ENCODE data around the gene SERPINE2.
A peak's percentile ranks its signal among the peaks of the same experiment; 100 is the strongest.
"Not testable (repeated sequence)": the region's sequence is repeated elsewhere in the genome, so short reads cannot be mapped to it uniquely, and the experiment has no call there.

Gene SERPINE2

DNA sequence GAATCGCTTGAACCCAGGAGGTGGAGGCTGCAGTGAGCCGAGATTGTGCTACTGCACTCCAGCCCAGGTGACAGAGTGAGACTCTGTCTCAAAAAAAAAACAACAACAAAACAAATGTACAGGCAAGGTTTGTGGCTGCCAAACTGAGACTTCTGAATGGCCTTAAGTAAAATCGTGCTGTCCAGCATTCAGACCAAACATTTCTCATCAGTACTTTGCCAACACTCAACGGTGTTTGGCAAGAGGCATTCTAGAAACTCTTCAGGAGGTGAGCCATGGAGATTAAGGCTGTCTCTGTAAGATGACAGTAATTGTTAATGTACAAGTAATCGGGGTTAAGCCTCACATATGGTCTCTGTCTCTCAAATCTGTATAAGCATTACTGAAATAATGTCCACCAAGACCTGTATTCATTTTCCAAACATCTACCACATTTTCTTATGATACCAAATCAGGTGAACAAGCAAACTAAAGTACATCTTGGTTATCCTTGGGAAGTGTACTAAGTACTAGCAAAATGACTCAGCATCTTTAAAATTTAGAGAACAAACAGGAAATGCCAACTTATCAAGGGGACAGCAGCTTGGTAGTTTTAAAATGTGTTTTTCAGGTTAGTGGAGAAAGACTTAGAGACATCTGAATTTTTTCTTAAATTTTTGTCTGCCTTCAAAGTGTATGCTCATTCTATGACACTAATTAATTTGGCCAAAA is 29.3 kb downstream of the SERPINE2 start:
- no peak for DNase-seq

GRCh38 chr2:224008702-224009261 is 30.3 kb downstream of the SERPINE2 start:
- no peak for DNase-seq

- DNase-seq = no peak
Measured at GRCh38 chr2:224004105-224004695, 34.9 kb downstream of the SERPINE2 start.

DNA sequence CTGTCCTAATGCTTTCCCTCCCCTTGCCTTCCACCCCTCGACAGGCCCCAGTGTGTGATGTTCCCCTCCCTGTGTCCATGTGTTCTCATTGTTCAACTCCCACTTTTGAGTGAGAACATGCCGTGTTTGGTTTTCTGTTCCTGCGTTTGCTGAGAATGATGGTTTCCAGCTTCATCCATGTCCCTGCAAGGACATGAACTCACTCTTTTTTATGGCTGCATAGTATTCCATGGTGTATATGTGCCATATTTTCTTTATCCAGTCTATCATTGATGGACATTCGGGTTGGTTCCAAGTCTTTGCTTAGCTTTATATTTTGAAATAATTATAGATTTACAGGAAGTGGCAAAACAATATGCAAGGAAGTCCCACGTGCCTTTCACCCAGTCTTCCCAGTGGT is 38.4 kb downstream of the SERPINE2 start:
- not testable (repeated sequence) for DNase-seq

DNA sequence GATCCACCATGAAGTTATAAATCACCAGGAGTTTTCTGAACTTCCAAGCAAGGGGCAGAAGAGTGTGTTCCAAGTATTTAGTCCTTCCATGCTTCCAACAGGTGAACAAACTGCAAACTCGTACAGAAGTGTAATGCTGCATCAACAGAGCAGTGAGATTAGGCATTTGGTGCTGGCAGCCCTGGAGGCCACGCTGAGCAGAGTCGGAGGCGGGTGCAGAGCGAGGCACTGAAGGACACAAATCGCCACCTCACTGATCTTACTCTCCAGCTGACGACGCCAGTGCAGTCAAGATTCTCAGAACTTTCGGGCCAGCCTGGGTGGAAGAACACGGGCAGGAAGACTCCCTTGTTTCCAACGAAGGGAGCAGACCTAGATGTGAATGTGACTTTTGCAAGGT is 39.2 kb downstream of the SERPINE2 start:
- no peak for DNase-seq

DNA sequence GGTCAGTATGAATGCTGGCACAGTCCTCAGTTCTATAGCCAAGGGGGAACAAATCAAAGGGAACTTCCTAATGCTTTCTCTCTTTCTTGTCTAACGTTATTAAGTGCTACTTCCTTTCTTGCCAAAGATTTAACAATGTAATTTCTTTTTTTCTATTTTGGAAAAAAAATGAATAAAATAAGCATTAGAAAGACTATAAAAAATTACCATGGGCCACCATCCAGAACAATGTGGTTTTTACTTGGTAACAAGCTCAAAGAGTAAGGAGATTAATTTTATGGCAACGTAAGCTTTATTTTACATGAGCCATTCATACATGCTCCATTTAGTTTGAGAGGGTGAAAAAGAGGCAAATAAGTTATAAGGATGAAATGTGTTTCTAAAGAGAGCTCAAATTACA is 40.1 kb downstream of the SERPINE2 start:
- no peak for DNase-seq

DNA sequence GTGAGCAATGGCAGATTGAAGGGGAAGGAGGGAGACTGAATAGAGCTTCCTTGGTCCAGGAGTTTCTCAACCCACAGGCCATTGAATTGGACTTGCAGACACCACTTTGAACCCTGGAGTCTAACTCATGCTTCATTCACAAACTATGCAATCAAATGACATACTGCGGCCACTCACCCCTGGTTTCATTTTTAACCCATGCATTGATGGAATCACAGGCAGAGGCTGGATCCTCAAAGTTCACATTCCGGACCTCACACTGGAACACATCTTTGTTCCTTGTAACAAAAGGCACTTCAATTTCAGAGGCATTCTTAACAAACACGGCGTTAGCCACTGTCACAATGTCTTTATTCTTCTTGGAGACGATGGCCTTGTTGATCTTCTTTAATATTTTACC is 41.1 kb downstream of the SERPINE2 start:
- DNase-seq = no peak

DNA sequence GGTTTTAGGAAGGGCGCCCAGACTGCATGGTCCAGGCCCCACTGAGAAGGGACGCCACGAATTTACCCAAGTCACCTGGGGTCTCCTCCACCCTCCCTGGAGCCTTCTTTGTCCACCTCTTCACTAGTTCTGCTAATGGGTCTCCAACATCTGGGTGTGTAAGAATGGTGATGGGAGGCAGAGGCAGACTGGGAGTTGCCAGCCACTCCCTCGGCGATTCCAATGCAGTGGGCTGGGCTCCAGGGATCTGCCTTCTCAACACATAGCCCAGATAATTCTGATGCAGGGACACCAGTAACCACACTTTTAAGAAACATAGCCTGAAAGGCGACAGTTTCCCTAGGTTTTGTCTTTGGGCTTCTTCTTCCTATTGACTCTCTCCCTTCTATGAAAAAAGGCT is 42.7 kb downstream of the SERPINE2 start:
- no peak for DNase-seq

DNA sequence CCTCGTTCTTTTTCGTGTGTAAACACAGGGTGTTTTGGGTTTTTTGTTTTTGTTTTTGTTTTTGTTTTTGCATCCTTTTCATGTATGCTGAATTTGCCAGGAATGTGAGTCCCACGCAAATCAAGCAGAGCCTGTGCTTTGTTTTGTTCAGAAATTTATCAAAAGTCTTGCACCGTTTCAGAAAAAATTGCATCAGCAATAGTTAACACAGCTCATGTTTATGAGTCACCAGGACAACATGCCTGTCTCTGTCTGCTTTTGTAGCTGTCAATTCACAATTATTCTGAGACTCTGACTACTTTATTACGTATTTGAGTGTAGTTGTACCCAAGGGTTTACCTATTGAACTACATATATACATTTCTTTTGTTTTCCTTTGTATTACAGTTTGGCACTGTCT is 43.5 kb downstream of the SERPINE2 start:
- no peak for DNase-seq

- no peak for DNase-seq
Measured at GRCh38 chr2:223994562-223995162, 44.4 kb downstream of the SERPINE2 start.

- peak; percentile 47 for DNase-seq
Measured at GRCh38 chr2:223993634-223994232, 45.4 kb downstream of the SERPINE2 start.

- no peak for DNase-seq
Measured at GRCh38 chr2:223991611-223992010, 47.5 kb downstream of the SERPINE2 start.

DNA sequence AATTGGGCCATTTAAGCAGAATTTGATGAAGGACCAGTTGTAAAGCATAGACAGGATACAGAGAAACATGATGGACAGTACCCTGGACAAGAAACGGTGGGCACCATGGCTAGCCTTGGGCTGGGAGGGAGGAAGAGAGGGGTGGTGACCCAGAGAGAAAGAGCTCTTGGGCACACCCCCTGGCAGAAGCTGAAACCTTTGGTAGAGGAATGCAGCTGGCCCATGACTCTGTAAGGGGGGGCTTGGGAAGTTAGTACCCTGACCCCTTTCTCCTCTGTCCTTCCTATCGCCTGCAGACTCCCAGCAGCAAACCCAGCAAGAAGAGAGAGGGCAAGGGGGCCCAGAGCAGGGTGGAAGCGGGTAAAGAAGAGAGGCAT is 49.2 kb downstream of the SERPINE2 start:
- no peak for DNase-seq

- DNase-seq = no peak
Measured at GRCh38 chr2:223989206-223989855, 49.8 kb downstream of the SERPINE2 start.

DNA sequence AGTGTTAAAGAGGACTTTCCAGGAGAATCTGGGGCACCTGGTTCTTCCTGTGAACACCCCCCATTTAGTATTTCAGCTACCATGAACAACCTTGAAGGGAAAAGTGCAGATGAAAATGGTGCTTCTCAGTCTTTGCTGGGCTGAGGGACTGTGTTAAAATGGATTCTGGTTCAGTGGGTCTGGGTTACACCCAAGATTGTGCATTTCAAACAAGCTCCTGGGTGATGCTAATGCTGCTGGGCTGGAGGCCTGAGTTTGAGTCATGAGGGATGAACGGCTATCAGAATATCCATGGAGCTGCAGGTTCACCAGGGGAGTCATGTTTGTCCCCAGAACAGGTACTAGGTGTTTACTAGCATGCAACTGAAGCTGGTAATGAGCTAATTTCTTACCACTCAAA is 57.8 kb downstream of the SERPINE2 start:
- no peak for DNase-seq

GRCh38 chr2:223980803-223981202 is 58.3 kb downstream of the SERPINE2 start:
- no peak for DNase-seq

DNA sequence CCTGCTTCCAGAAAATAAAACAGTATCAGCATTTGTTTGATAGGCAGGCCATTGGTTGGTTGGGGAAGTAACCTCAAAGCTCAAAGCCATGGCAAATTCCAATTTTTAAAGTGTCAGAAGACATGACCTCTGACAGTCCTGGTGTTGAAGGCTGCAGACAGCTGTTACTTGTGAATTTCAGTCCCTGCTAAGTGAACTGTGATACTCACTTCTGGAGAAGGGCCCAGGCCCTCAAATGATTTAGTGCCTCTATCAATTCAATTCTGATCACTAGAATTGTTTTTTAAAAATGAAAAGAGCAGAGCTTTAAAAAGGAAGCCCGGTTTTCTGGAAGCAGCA is 58.7 kb downstream of the SERPINE2 start:
- no peak for DNase-seq

GRCh38 chr2:223979730-223980396 is 59.2 kb downstream of the SERPINE2 start:
- DNase-seq = no peak

DNA sequence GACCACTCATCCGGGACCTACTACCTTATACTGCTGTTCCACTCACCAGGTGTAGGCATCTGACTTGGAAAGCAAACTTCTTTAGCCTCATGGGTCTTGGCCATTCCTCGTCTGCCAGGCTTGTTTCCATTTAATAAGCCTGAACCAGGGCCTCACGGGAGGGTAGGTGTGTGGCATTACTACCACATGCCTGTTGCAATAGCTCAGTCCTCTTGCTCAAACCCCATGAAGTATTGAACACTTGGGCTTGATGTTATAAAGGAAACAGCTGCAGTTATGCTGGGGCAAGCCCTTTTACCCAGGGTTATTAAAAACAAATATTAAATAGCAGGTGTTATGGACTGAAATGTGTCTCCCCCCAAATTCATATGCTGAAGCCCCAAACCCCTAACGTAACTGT is 60.6 kb downstream of the SERPINE2 start:
- no peak for DNase-seq

DNA sequence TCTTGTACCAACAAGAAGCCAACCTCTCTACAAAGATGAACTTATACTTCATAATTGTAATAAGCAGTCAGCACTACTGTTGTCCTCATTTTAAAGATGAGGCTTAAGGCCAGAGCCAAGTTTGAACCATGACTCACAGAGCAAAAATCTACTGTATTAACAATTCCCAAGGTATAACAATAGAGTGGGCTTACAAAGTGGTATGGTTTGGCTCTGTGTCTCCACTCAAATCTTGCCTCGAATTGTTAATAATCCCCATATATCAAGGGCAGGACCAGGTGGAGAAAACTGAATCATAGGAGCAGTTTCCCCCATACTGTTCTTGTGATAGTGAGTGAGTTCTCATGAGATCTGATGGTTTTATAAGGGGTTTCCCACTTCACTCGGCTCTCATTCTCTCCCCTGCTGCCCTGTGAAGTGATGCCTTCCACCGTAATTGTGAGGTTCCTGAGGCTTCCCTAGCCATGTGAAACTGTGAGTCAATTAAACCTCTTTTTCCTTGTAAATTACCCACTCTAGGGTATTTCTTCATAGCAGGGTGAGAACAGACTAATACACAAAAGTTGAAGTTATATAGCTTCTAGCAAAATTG is 62.4 kb downstream of the SERPINE2 start:
- no peak for DNase-seq

- DNase-seq = no peak
Measured at GRCh38 chr2:223973606-223974005, 65.5 kb downstream of the SERPINE2 start.

- no peak for DNase-seq
Measured at GRCh38 chr2:223972656-223973102, 66.4 kb downstream of the SERPINE2 start.

Data from effector CD4-positive, alpha-beta T cell (primary cell).